ENCODE results near the gene PLCB1.

GRCh38 chr20:8229090-8229489 is 97.0 kb downstream of the PLCB1 start:
- TF ChIP-seq POLR2AphosphoS2 (IDR thresholded peaks at IDR 0.05; ENCODE audit: low read depth, low read length) (no peak), RFX5 (IDR thresholded peaks at IDR 0.05; ENCODE audit: low read depth, low read length) (no peak), EP300 (IDR thresholded peaks at IDR 0.05; ENCODE audit: borderline replicate concordance in 1 of 2, control insufficient read depth in 1 of 2, low read depth in 2 of 2, low read length in 2 of 2) (no peak), CTCF (IDR thresholded peaks at IDR 0.05 in 2 of 3, conservative IDR thresholded peaks at IDR 0.05 in 1 of 3; ENCODE audit: control insufficient read depth in 2 of 3, extremely low read depth in 1 of 3, insufficient read depth in 1 of 3, low read depth in 3 of 3, low read length in 3 of 3) (no peak), RAD21 (IDR thresholded peaks at IDR 0.05; ENCODE audit: insufficient read depth, low read depth, low read length) (no peak), GABPA (IDR thresholded peaks at IDR 0.05; ENCODE audit: low read depth) (no peak), HCFC1 (IDR thresholded peaks at IDR 0.05; ENCODE audit: low read length) (no peak), SRF (IDR thresholded peaks at IDR 0.05; ENCODE audit: low read depth in 2 of 2, low read length in 2 of 2) (no peak), IKZF1 (conservative IDR thresholded peaks at IDR 0.05) (no peak), KDM1A (IDR thresholded peaks at IDR 0.05; ENCODE audit: borderline replicate concordance) (no peak), CBFB (IDR thresholded peaks at IDR 0.05; ENCODE audit: low read depth) (no peak), POLR2A (IDR thresholded peaks at IDR 0.05; ENCODE audit: low read depth, low read length) (no peak)
